ENCODE measurements around the gene RELA. TPM values are rescaled to one million over a fixed set of nuclear protein-coding genes. Genes with fewer than 3 reads are reported as not detected.

Gene RELA
- polyA plus RNA-seq, 2 of the 4 experiments (the other 2 are of a cell fraction), result 28.9 to 55.1 TPM

DNA sequence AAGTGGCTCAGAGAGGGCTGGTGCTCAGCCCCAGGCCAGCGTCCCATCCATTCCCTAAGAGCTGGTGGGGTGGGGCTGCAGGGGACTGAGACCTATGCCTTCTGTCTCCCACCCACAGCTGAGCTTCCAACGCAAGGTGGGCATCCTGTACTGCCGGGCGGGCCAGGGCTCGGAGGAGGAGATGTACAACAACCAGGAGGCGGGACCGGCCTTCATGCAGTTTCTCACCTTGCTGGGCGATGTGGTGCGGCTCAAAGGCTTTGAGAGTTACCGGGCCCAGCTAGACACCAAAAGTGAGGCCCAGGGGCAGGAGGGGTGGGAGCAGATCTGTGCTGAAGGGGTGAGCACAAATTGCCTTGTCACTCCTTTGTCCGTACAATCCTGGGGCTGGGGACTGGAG, 17.9 kb downstream of the RELA start:
- FAIRE-seq, result no peak
- DNase-seq (ENCODE audit: low read depth in 1 of 2, low spot score in 1 of 2), result no peak
- WGBS (ENCODE audit: missing lambda C conversion rate), result 98% methylated on average over 8 of the region's 11 CpGs
- Histone ChIP-seq H3K9me3 (no peaks in the 10 kb centered on the region), H3K27ac (no peak overlapping the region), H3K4me1 (peaks cover 16% of the 10 kb centered on the region; the same call in 2 of the 3 replicates), H3K4me2 (no peak overlapping the region), H3K4me3 (no peak overlapping the region)
- ChIA-PET CTCF (interaction anchor here (0.5 to 1.5 kb wide), 7 partner anchors 17 to 578 kb away, joined by 3 to 4 read pairs (median 3); no protein-coding TSS in a partner anchor), POLR2A (no interaction called here)
- ATAC-seq, result no peak
- TF ChIP-seq, protein P1, sequence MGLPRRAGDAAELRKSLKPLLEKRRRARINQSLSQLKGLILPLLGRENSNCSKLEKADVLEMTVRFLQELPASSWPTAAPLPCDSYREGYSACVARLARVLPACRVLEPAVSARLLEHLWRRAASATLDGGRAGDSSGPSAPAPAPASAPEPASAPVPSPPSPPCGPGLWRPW (IDR thresholded peaks at IDR 0.05), result no peak

DNA sequence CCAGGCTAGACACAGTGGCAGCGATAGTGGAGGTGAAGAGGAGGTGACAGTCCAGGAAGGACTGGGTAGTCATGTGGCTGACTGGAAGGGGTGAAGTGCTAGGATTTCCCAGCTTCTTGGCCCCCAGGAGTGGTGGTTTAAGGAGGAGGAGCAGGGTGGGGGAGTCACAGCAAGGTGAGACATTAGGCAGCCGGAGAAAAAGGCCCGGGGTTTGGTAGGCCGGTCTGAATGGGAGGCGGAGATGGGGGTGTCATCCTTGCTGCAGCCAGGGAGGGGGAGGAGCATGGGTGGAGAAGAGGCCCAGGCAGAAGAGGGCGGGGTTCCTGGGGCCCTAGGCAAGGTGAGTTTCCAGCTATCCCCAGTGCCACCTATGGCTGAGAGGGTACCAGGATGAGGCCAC, 18.7 kb downstream of the RELA start:
- Histone ChIP-seq H3K4me1 (peaks cover 16% of the 10 kb centered on the region; the same call in 2 of the 3 replicates), H3K27ac (peak overlapping the region in 1 of 2 experiments; percentile 31; a peak in 1 of 6 replicates), H3K4me3 (no peak overlapping the region), H3K4me2 (no peak overlapping the region), H3K9me3 (no peaks in the 10 kb centered on the region)
- POLR2A ChIA-PET, result interaction anchor here (0.8 kb wide), 1 partner anchor 9 kb away, joined by 5 read pairs; no protein-coding TSS in a partner anchor
- ATAC-seq, result peak; percentile 3 to 7; a peak in 2 of 6 replicates
- no peak for FAIRE-seq
- CTCF ChIA-PET, result interaction anchor here (0.8 to 1.5 kb wide), 6 partner anchors 16 to 241 kb away, joined by 3 to 8 read pairs (median 3); no protein-coding TSS in a partner anchor
- WGBS (ENCODE audit: missing lambda C conversion rate), result 56% methylated on average over 6 of the region's 6 CpGs
- peak in 1 of 2 experiments; percentile 41 for DNase-seq (ENCODE audit: low read depth in 1 of 2, low spot score in 1 of 2)
- TF ChIP-seq RCOR1 (IDR thresholded peaks at IDR 0.05; ENCODE audit: low read depth, low read length), result no peak

DNA sequence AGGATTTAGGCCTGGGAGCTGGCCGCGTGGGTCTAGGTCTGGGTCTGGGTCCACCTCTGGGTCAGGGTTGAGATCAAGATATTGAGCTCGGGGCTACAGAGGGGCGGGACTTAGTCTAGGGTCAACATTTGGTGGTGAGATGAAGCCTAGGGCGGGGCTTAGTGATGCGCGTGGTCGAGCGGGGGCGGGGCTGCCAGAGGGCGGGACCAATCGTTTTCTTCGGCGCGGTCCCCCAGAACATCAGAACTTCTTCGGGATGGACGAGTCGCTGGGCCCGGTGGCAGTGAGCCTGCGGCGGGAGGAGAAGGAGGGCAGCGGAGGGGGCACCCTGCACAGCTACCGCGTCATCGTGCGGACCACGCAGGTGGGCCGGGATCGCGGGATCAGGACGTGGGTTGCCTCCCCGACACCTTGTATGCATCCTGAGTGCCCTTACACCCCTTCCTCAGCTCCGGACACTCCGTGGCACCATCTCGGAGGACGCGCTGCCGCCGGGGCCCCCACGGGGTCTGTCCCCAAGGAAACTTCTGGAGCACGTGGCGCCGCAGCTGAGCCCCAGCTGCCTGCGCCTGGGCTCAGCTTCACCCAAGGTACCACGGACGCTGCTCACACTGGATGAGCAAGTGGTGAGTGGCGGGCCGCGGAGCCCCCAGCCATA, 20.6 kb downstream of the RELA start:
- CTCF ChIA-PET, result interaction anchor here (0.6 to 1.9 kb wide), 7 partner anchors 11 to 247 kb away, joined by 3 to 5 read pairs (median 3); no protein-coding TSS in a partner anchor

More for the DNA sequence above, 20.6 kb downstream of the RELA start:
- H3K9me3 ChIP-seq, result no peaks in the 10 kb centered on the region
- DNase-seq (ENCODE audit: low read depth in 1 of 2, low spot score in 1 of 2) (no peak), FAIRE-seq (no peak), ATAC-seq (no peak)
- peaks cover 28% of the 10 kb centered on the region for H3K4me1 ChIP-seq
- POLR2A ChIA-PET, result no interaction called here
- H3K4me2 ChIP-seq, result no peak overlapping the region
- WGBS (ENCODE audit: missing lambda C conversion rate), result 88% methylated on average over 49 of the region's 49 CpGs
- no peak overlapping the region for H3K27ac ChIP-seq
- no peak overlapping the region for H3K4me3 ChIP-seq
- TF ChIP-seq SMC3 (IDR thresholded peaks at IDR 0.05), result no peak
- TF ChIP-seq KDM5A (IDR thresholded peaks at IDR 0.05), result no peak
- no peak for TF ChIP-seq USF2 (IDR thresholded peaks at IDR 0.05)
- no peak for TF ChIP-seq EP300 (IDR thresholded peaks at IDR 0.05)
- TF ChIP-seq, protein P2, sequence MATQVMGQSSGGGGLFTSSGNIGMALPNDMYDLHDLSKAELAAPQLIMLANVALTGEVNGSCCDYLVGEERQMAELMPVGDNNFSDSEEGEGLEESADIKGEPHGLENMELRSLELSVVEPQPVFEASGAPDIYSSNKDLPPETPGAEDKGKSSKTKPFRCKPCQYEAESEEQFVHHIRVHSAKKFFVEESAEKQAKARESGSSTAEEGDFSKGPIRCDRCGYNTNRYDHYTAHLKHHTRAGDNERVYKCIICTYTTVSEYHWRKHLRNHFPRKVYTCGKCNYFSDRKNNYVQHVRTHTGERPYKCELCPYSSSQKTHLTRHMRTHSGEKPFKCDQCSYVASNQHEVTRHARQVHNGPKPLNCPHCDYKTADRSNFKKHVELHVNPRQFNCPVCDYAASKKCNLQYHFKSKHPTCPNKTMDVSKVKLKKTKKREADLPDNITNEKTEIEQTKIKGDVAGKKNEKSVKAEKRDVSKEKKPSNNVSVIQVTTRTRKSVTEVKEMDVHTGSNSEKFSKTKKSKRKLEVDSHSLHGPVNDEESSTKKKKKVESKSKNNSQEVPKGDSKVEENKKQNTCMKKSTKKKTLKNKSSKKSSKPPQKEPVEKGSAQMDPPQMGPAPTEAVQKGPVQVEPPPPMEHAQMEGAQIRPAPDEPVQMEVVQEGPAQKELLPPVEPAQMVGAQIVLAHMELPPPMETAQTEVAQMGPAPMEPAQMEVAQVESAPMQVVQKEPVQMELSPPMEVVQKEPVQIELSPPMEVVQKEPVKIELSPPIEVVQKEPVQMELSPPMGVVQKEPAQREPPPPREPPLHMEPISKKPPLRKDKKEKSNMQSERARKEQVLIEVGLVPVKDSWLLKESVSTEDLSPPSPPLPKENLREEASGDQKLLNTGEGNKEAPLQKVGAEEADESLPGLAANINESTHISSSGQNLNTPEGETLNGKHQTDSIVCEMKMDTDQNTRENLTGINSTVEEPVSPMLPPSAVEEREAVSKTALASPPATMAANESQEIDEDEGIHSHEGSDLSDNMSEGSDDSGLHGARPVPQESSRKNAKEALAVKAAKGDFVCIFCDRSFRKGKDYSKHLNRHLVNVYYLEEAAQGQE (IDR thresholded peaks at IDR 0.05), result no peak
- TF ChIP-seq FOSL2 (IDR thresholded peaks at IDR 0.05), result no peak
- TF ChIP-seq FOSL2 (CRISPR knock-in tag; IDR thresholded peaks at IDR 0.05), result no peak
- TF ChIP-seq E2F6 (IDR thresholded peaks at IDR 0.05; ENCODE audit: borderline replicate concordance, low read depth), result no peak
- no peak for TF ChIP-seq HOXB5 (CRISPR knock-in tag; IDR thresholded peaks at IDR 0.05)
- no peak for TF ChIP-seq POLR2A (IDR thresholded peaks at IDR 0.05; ENCODE audit: low read length)
- TF ChIP-seq KDM1A (IDR thresholded peaks at IDR 0.05; ENCODE audit: low read depth), result no peak
- TF ChIP-seq EHMT2 (IDR thresholded peaks at IDR 0.05; ENCODE audit: low read depth), result no peak
